T-helper 2 cell (primary cell): ENCODE data around the gene ANK3.

Experiments used
- DNase-seq, 5 experiments: peaks; one replicate each; pipeline versions ENCODE4 v3.0.0 to v3.0.0-alpha.2; 2012 to 2022
- total RNA-seq, 2 donors: gene quantifications; one replicate each; lab custom pipeline; 2026; lab: John Stamatoyannopoulos, UW

Gene ANK3
- total RNA-seq: 68.6 to 112 reads per million in 2 donors

DNA sequence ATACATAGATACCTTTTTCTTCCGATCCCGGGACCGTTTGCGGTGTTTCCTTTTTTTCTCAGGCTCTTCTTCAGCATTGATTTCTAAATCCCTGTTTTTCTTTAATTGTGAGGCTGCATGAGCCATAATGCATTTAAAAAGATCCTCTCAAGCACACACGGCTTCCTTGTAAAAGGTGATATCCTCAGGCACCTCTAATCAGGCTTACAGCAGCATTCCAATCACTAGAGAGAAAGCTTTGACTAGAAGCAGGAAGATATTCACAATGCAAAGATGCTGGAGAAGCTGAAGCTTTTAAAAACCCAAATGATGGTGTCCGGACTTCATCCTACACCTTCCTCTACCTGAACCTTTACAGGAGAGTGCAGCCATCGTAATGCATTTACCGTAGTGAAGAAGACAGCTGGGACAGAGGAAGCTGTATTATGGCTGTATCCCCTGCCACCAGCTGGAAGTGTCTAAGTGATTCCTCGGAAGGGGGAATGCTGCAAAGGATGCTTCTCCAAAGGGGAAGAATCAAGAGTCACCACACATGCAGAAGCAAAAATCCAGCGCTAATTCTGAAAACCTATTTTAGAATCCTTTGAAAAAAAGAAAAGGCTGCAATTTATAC lies at the start of gene ANK3:
ANK3 (minus strand) TSS at position 463 of the 613 bp plus-strand sequence; CDS start at position 126, 337 bp downstream.
- DNase-seq: no peak

DNA sequence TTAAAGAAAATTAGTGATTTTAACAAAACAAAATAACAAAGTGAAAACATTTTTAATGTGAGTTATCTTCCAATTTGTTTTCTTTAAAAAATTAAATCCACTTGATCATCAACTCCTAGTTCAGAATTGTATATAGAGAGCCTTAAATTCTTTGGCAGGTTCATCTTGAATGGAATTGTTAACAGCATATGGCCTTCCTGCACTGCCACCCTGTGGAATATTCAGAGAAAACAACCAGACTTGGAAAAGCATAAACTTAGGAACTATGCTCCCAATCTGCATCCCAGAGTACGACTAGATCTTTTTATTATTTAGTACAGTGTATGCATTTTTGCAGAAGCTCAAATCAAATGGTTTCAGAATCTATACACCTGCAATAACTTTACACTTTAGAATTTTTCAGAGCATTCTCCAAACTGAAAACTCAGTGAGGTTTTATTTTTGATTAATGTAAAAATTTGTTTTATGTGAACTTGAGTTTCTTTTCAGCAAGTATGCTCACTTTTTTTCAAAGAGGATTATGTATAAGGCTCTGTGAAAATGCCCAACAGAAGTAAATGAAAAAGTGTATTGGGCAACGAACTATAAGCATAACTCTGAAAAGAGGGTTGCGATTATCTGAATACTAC lies 44.9 kb upstream of the ANK3 start:
- peak in 1 of 5 experiments; percentile 17 for DNase-seq

DNA sequence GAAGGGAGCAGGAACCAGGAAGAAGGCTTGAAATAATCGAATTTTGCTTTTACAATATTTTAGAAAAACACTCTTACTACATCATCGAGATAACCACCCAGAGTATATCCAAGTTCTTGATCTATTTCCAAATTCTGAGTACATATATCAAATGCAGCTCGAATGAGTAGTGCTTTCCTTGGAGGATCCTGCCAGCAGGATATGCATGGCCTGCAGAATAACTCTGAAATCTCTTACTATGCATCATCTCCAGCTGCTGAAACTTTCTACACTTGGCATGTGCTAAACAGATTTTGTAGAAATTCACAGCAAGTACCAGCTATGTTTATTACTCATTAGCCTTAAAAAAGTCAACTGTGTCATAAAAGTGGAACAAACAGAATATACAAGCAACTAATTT lies 44.0 kb upstream of the ANK3 start:
- no peak for DNase-seq

DNA sequence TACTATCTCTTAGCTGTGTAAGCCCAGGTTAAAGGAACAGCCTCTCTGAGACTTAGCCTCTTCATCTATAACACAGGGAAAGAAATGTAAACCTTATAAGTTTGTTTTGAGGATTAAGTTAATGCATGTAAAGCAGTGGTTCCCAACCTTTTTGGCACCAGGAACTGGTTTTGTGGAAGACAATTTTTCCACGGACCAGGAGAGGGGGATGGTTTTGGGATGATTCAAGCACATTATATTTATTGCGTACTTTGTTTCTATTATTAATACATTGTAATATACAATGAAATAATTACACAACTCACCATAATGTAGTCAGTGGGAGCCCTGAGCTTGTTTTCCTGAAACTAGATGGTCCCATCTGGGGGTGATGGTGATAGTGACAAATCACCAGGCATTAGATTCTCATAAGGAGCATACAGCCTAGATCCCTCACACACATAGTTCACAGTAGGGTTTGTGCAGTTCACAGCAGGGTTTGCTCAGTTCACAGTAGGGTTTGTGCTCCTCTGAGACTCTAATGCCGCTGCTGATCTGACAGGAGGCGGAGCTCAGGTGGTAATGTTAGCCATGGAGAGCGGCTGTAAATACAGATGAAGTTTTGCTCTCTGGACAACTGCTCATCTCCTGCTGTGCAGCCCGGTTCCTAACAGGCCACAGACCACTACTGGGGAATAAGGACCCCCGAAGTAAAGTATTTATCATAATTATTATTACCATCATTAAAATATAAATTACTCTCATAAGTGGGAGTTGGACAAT lies 41.3 kb upstream of the ANK3 start:
- DNase-seq: no peak

DNA sequence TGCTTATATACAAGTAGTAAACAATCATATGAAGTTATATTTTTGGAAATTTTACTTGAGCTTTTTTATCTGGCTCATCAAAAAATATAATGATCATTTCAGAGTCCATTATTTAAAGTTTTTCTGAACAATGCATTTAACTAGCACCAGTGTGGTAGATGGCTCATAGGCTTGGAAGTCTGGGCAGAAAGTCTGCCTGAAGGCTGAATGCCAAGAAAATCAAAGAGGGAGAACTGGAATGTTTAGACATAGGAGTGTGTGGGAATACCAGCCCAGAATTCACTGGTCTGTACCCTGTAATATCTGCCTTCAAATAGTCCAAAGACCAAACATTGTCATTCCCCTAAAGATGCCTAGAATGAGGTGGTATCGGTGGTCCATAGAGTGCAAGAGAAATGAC lies 40.3 kb upstream of the ANK3 start:
- DNase-seq: no peak

DNA sequence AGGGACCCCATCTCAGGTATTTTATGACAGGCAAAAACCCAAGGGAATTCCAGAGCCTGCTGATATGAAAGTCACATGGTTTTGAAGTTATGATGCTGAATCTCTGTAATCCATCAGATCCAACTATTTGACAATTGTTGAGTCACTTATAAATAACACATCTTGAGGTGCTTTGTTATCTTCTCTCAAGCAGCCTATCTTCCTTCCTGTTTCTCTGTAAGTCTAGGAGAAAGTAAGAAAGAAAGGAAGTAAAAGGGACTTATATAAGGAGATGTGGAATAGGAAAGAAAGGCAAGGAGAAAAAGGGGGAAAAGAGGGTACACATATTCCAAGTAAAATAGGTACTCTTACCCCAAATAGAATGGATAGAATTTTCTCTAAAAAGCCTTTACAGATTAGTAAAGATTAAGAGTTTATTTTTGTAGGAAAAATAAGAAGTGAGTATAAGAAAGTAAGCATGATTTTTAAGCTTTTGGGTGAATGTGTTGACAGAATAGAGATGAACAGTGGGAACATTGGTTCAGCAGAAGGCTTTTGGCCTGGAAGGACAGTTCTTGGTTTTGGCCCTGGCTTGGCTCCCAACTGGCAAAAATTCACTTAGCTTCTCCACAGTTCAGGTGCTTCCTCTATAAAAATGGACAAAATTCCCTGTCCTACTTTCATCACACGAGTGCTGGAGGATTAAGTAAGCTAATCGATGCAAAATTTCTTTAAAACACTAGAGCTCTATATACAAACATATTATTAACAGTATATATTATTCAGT lies 39.6 kb upstream of the ANK3 start:
- DNase-seq: no peak

DNA sequence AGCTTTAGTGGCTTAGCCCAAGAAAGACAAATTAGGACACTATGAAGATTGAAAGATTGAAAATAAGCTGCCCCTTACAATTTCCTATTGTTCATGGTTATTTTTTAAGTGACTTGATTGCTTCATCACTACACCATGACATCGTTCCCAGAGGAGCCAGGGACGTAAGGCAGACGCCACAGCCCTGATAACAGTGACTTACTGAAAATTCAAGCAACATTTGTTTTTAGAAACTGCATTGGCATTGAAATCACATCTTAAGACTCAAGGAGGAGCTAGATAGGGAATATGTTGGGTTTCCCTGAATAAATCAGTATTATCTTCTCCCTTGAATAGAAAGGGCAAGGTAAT lies 38.7 kb upstream of the ANK3 start:
- no peak for DNase-seq

DNA sequence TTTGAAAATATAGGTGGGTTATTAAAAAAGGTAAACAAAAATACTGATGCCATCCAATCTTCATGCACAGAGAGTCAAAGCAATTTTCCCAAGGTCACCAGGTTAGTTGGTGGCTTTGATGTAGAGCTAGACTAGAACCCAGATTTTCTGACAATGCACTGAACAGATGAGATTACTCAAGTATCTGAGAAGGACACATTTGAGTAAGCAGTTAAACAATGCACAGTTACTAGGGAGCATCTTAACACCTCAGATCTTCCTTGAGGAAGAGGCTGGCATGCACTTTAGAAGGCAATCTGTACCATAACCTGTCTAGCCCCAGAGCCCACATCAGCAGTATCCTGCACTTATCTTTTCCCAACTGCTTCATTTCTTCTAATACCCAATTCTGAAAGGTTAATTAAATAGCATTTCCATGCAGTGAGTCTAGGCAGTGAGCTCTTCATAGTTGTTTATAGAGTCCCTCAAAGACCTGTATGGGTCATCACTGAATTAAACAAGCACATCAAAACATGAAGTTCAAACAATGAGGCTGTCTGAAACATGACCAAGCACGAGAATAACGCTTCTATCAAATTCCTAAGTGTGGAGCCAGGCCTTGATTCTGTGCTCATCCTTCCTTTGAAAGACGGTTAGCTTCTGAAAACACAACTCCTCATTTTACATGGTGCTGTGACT lies 38.2 kb upstream of the ANK3 start:
- no peak for DNase-seq

DNA sequence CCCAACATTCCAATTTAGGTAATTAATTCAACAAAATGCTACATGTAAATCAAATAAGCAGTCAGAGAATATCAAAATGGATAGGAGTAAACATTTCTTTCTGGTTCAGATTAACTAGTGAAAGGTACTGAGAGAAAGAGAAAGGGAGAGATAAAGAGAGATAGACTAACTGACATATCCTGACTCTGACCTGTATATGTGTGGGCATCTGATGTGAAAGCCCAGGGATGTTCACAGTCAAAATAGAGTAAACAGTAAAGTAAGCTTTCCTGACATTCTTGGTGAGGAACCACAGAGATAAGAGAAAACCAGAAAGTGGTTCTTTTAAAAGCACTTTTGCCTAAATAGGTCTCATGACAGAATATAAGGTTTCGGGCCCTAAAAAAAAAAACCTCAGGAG lies 37.5 kb upstream of the ANK3 start:
- DNase-seq: peak in 1 of 5 experiments; percentile 9

DNA sequence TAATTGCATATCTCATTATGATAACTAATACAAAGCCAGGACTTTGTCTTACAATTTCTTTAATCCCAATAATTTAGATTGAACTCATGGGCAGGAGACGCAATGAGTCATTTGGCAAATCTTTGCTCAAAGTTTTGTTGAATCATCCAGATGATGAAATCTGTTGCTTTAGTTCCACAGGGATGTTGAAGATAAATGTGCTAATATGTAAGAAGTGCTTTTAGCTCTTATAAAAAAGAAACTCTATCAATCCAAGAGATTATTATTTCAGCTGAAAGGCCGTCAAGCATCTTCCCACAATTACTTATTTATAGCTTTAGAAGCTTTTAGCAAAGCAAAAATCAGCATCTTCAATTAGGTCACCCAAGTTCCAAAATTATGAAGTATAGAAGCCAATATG lies 36.8 kb upstream of the ANK3 start:
- DNase-seq: no peak

DNA sequence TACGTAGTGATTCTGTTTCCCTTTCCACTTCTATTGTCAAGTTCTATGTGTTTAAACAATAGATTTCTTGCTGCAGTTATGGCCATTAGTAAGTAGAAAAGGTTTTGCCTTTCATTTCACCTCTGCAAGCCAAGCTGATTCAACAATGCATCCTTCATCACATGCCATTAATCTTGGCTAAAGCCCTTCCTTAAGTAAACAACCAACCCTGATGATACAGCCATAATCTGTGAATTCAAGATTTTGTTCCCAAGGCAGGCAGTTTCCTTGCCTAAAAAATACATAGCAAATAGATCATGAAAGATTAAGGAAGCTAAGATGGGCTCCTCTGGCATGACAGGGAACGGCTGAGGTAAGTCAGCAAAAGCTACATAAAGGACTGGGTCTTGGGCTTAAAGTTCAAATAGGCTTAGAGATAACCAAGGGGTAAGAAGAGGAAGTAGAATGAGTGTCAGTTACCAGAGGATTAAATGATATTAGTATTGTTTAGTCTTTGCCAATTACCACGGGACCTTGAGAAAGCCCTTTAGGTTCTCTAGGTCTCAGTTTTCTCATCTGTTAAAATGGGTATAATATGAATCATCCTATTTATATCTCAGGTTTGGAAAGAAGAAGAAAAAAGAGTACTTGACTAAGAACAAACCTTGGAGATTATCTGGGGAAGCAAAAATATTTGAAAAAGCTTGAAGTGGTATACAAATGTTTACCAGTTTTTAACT lies 35.9 kb upstream of the ANK3 start:
- no peak for DNase-seq

DNA sequence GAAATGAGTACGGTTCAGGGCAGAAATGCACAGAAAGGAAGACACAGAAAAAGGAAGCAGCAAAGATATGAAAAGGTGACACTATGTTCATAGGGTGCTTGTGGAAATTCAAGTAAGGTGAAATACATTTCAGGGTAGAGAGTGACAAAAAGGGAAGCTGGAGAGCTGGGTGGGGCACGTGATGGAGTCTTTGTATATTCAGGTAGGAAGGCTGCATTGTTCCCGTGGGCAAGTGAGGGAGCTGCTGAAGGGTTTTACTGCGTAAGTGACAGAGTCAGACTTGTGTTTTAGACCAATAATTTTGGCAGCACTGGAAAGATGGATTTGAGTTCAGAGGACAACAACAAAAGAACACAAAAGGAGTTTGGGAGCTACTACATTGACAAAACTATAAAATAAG lies 35.3 kb upstream of the ANK3 start:
- no peak for DNase-seq

DNA sequence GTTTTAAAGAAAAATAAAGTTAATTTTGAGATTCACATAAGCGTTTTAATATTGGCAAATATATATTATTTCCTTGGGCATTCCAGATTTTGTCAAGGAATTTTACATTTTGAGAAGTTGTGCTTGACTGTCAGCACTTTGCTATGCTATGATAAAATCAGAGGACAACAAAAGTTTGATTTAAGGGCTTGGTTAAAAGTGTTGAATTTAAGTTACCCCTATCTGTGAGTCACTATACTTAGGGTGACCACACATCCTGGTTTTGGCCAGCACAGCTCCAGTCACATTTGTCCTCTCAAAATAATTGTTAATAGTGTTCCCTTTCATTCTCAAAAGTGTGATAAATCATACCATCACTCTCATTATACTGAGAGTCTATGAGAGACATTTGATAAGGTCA lies 34.2 kb upstream of the ANK3 start:
- DNase-seq: no peak

DNA sequence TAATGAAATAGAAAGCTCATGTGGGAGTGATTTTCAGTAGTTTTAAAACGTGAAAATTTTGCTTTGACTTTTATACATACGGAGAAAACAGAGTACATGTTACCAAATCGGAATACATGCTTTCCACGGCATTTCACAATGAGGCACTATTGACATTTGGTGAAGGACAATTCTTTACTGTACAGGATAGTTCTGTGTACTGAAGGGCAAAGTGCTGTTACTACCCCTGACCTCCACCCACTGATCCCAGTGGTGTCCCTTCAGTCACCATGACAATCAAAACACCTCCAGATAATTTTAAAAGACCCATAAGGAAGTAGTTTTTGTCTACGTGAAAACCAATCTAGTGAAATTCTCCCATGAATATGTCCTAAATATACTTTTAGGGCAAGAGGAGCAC lies 33.1 kb upstream of the ANK3 start:
- no peak for DNase-seq

DNA sequence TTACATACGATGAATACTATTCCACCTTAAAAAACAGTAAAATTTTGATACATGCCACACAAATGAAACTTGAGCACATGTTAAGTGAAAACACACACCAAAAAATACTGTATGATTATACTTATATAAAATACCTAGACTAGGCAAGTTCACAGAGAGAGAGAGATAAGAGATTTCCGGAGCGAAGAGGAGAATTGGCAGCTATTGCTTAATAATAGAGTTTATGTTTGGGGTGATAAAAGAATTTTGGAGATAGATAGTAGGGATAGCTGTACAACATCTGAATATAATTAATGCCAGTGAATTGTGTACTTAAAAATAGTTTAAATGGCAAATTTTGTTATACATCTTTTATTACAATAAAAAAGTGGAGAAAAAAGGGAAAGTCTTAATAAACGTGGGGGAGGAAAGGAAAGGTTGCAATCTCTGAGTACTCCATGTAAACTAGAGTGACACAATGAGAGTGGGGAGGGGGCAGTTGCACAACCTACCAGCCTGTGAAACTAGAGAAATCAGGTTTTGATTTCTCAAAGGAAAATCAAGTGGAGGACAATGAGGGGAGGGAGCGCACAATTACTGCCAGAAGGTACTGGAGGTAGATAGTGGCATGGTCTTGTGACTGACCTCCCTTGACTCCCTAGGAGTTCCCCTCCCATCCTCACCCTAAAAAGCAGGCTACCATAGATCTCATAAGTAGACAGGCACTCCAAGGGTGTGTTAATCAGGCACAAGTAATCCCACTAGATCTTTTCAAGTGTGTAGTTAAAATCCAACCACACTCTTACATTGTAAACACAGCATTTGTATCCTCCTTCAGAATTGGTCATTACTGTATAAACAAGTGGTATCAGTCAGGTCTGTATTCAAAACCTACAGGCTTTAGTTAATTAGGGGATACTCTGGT lies 31.6 kb upstream of the ANK3 start:
- DNase-seq: no peak

DNA sequence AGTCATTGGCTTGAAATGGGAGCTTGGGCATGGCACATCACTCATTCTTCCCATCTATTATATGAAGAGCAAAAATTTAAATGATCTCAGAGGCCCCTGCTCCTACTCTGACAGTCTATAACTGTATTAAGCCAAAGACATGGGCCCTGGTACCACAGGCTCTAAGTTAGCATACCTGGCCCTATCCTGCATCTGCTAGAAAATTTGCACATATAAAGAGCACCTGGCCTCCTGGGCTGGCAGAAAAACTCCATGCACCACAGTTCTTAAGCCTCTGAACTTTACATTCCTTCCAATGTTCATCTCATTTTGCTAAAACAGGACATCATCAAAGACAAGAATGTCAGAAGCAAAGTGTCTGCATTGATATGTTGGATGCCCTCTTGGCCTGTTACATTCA lies 29.6 kb upstream of the ANK3 start:
- DNase-seq: no peak

DNA sequence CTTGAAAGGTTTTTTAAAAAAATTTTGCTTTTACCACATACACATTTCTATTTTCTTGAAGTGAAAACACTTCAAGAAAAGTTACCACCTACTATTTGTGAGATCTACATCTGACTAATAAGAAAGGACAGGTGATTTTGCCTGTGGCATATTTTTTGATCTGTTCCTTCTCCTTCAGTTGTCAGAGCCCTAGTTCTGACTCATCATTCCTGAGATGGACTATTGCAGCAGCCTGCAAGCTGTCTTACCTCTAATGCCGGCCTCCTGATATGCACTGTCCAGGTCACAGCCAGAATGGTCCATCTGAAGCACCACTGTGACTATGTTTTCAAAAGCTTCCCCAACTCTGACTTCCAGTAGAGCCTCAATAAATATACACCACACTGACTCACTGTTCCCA lies 28.2 kb upstream of the ANK3 start:
- no peak for DNase-seq

DNA sequence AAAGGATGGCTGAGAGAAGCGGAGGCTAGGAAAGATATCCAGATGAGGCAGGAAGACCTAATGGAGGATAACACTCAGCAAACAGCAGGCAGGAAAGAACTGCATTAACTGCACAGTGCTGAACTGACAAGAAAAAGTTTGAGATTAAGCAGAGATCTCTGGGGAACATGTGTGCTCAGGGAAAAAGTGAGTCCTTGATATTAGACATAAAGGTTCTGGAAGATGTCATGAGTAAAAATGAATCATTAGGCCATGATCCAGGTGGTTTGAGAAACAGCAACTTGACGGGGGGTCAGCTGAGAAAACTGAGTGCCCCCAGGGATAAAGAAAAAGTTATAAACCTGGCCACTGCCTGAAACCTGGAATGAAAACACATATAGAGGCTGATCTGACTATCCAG lies 27.3 kb upstream of the ANK3 start:
- no peak for DNase-seq

DNA sequence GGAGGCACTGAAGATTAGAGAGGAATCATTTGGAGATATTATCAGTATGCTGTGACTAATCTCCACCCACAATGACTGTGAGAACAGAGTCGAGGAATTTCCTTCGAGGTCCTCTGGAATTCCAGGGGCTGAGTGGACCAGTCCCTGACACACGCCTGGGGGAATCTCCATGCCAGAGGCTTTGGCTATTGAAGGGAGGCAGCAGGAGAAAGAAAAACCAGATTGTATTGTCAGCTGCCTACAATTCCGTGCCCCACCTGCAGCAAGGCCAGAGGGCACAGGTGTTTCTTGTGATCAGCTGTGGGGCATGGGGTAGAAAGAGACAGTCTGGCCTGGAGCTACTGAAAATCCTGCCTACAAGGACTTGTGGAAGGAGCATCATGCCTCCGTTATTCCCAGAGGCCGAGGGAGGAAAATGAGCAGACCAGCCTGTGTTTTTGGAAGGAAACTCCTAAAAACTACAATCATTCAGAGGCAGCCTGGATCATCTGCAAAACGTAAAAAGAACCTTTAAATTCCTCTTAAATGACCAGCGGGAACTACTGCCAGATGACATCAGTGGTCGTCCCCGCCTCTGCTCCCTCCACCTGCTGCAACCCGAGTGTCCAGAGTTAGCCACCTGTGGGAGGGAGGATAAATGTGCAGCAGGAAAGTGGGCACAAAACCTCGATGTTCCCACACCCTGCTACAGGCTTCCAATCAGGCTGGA lies 25.4 kb upstream of the ANK3 start:
- no peak for DNase-seq

DNA sequence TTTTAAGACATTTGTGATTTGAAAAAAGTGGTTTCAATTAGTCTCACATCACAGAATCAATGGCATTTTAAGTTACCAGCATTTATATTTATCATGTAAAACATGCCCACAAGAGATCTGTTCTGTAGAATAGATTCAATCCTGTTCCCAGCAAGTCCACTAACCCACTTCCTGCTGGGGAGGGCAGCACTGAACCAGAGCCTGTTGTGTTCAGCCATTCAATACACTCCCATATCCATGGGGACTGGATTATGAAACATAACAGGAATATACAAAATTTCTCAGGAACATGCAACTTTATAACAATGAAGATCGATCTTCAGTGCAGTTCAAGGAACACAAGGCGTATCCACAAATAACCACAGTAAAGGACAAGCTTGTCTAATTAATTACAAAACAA lies 24.4 kb upstream of the ANK3 start:
- no peak for DNase-seq
